Measurements from ENCODE around the gene DDO.

DNA sequence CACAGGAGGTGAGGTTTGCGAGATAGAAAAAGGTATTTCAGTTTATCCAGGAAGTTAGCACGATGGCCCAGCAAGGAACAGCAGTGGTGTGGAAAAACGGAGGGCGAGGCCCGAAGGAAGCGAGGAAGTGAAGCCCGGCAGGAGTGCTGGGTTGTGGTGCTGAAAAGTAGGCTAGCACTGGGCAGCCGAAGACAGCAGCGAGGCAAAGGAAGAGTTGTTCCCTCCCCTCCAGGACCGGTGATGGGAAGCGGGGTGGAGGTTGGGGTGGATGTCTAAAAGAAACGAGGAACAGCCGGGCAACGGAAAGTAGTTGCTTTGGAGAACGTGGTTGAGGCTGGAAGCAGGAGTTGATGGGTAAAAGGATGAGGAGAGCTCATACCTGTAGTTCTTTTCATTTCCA, 58.6 kb downstream of the DDO start:
- TF ChIP-seq POLR2AphosphoS5 (IDR thresholded peaks at IDR 0.05; ENCODE audit: borderline replicate concordance, low read depth, low read length) (no peak), EZH2 (IDR thresholded peaks at IDR 0.05) (no peak), FOXP2 (optimal IDR thresholded peaks at IDR 0.05; ENCODE audit: control extremely low read depth, extremely low read length, insufficient read depth) (no peak)
